ENCODE measurements around the gene DPH6. TPM values are rescaled to one million over a fixed set of nuclear protein-coding genes. Genes with fewer than 3 reads are reported as not detected.

The DPH6 gene
- polyA plus RNA-seq, 2 of the 4 experiments (the other 2 are of a cell fraction), result 11.0 to 33.6 TPM

DNA sequence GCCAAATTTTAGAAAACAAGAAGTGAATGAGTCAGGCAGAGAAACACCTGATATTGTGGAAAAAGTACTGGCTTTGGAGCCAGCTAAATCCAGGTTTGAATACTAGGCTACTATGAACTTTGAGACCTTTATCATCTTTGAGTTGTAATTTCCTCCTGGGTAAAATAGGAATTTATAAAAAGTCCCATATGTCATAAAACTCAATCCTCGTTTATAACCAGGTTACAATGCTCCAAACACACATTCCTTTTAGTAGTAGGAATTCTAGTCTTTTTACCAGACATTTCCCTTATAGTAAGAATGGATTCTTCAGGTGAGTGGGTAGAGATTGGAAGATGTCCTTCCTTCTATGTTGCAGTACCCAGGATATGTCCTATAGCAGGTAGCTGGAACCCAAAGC lies 16.7 kb upstream of the DPH6 start:
- DNase-seq (ENCODE audit: low read depth in 1 of 2, low spot score in 1 of 2) (no peak), ATAC-seq (no peak), FAIRE-seq (no peak)
- POLR2A ChIA-PET, result no interaction called here
- Histone ChIP-seq H3K4me1 (peaks cover 8% of the 10 kb centered on the region; the same call in 2 of the 3 replicates), H3K27ac (no peak overlapping the region), H3K9me3 (no peaks in the 10 kb centered on the region), H3K4me3 (no peak overlapping the region), H3K4me2 (no peak overlapping the region)
- WGBS (ENCODE audit: missing lambda C conversion rate), result 76% methylated on average over 1 of the region's 1 CpG
- CTCF ChIA-PET, result interaction anchor here (0.7 kb wide), 1 partner anchor 9 kb away, joined by 3 read pairs; no protein-coding TSS in a partner anchor
- TF ChIP-seq ZNF302 (CRISPR knock-in tag; IDR thresholded peaks at IDR 0.05) (no peak), RAD21 (conservative IDR thresholded peaks at IDR 0.05 in 1 of 2, IDR thresholded peaks at IDR 0.05 in 1 of 2) (no peak), NFE2L2 (conservative IDR thresholded peaks at IDR 0.05; ENCODE audit: low read length) (no peak), ZFP36 (IDR thresholded peaks at IDR 0.05; ENCODE audit: borderline replicate concordance, partially characterized antibody) (no peak), CEBPB (IDR thresholded peaks at IDR 0.05) (no peak), HOXA7 (CRISPR knock-in tag; IDR thresholded peaks at IDR 0.05) (no peak), KDM5A (IDR thresholded peaks at IDR 0.05) (no peak)
- TF ChIP-seq, protein P1, sequence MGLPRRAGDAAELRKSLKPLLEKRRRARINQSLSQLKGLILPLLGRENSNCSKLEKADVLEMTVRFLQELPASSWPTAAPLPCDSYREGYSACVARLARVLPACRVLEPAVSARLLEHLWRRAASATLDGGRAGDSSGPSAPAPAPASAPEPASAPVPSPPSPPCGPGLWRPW (IDR thresholded peaks at IDR 0.05), result no peak

GRCh38 chr15:35561308-35561707 lies 15.3 kb upstream of the DPH6 start:
- CTCF ChIA-PET, result no interaction called here
- Histone ChIP-seq H3K27ac (no peak overlapping the region), H3K4me1 (peaks cover 16% of the 10 kb centered on the region; the same call in 2 of the 3 replicates), H3K9me3 (no peaks in the 10 kb centered on the region), H3K4me2 (no peak overlapping the region), H3K4me3 (no peak overlapping the region)
- FAIRE-seq, result no peak
- POLR2A ChIA-PET, result no interaction called here
- WGBS (ENCODE audit: missing lambda C conversion rate), result 100% methylated on average over 1 of the region's 1 CpG
- no peak for DNase-seq (ENCODE audit: low read depth in 1 of 2, low spot score in 1 of 2)
- ATAC-seq, result no peak
- no peak for TF ChIP-seq NFE2L2 (conservative IDR thresholded peaks at IDR 0.05; ENCODE audit: low read length)
- TF ChIP-seq SREBF2 (IDR thresholded peaks at IDR 0.05), result no peak
- TF ChIP-seq ZSCAN20 (CRISPR knock-in tag; IDR thresholded peaks at IDR 0.05), result no peak
- TF ChIP-seq ZFP36 (IDR thresholded peaks at IDR 0.05; ENCODE audit: borderline replicate concordance, partially characterized antibody), result no peak
- TF ChIP-seq POLR2A (IDR thresholded peaks at IDR 0.05; ENCODE audit: low read length), result no peak
- TF ChIP-seq KDM1A (IDR thresholded peaks at IDR 0.05; ENCODE audit: low read depth), result no peak
- TF ChIP-seq, protein P2, sequence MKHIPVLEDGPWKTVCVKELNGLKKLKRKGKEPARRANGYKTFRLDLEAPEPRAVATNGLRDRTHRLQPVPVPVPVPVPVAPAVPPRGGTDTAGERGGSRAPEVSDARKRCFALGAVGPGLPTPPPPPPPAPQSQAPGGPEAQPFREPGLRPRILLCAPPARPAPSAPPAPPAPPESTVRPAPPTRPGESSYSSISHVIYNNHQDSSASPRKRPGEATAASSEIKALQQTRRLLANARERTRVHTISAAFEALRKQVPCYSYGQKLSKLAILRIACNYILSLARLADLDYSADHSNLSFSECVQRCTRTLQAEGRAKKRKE (CRISPR knock-in tag; IDR thresholded peaks at IDR 0.05; ENCODE audit: low read depth), result no peak
- no peak for TF ChIP-seq HEYL (CRISPR knock-in tag; IDR thresholded peaks at IDR 0.05)
- no peak for TF ChIP-seq CHD2 (IDR thresholded peaks at IDR 0.05; ENCODE audit: low read length, partially characterized antibody)
- TF ChIP-seq EHMT2 (IDR thresholded peaks at IDR 0.05; ENCODE audit: low read depth), result no peak
- TF ChIP-seq, protein P1 (IDR thresholded peaks at IDR 0.05), result no peak

DNA sequence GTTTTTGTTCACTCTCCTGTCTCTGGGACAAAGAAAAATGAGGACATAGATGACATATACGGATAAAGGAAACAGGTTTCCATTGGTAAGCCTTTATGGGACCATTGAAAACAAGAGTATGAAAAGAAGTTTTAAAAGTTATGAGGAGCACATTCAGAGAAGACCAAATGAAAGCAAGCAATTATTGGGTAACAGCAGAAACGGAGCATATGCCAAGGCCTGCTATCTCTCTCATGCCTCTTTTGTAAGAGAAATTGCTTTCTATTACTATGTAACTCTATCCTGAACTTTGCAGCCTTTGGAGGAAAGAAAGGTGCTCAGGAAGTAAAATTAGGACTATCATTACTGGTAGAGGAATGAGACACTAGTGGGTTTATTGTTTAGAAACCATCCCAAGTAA lies 14.9 kb upstream of the DPH6 start:
- peaks cover 16% of the 10 kb centered on the region; the same call in 2 of the 3 replicates for H3K4me1 ChIP-seq
- no peaks in the 10 kb centered on the region for H3K9me3 ChIP-seq
- ChIA-PET CTCF (no interaction called here), POLR2A (no interaction called here)
- FAIRE-seq (no peak), DNase-seq (ENCODE audit: low read depth in 1 of 2, low spot score in 1 of 2) (no peak), ATAC-seq (no peak)
- no peak overlapping the region for H3K4me2 ChIP-seq
- TF ChIP-seq RAD21 (conservative IDR thresholded peaks at IDR 0.05 in 1 of 2, IDR thresholded peaks at IDR 0.05 in 1 of 2) (no peak), JUNB (IDR thresholded peaks at IDR 0.05) (no peak), ZNF302 (CRISPR knock-in tag; IDR thresholded peaks at IDR 0.05) (no peak), MAZ (IDR thresholded peaks at IDR 0.05; ENCODE audit: borderline replicate concordance, low read depth, low read length) (no peak), E2F6 (IDR thresholded peaks at IDR 0.05; ENCODE audit: borderline replicate concordance, low read depth) (no peak), NPAS2 (CRISPR knock-in tag; IDR thresholded peaks at IDR 0.05; ENCODE audit: borderline replicate concordance) (no peak), EHMT2 (IDR thresholded peaks at IDR 0.05; ENCODE audit: low read depth) (no peak), HOXA7 (CRISPR knock-in tag; IDR thresholded peaks at IDR 0.05) (no peak), ZFP36 (IDR thresholded peaks at IDR 0.05; ENCODE audit: borderline replicate concordance, partially characterized antibody) (no peak), FOSL2 (IDR thresholded peaks at IDR 0.05) (no peak), FOSL2 (CRISPR knock-in tag; IDR thresholded peaks at IDR 0.05) (no peak), HDAC2 (IDR thresholded peaks at IDR 0.05) (no peak), MYC (IDR thresholded peaks at IDR 0.05; ENCODE audit: borderline replicate concordance, low read length) (no peak), BHLHE40 (IDR thresholded peaks at IDR 0.05; ENCODE audit: low read depth, low read length) (no peak)
- no peak overlapping the region for H3K27ac ChIP-seq
- H3K4me3 ChIP-seq, result no peak overlapping the region
- 77% methylated on average over 2 of the region's 2 CpGs for WGBS (ENCODE audit: missing lambda C conversion rate)

Measured in A549 (cell line).